Psoas muscle (tissue), 8 donors: Measurements from ENCODE around the gene STRADA. TPM values are rescaled to one million over a fixed set of nuclear protein-coding genes. Genes with fewer than 3 reads are reported as not detected.

ENCODE experiments used
- ATAC-seq, 4 donors: fragments of 200-7000 bp; cut with Tn5 transposase; one replicate each; pipeline ENCODE4 v1.9.1; 2020; ENCODE audit warnings: moderate library complexity in 3 of 4, mild to moderate bottlenecking in 2 of 4
- DNase-seq, 2 donors: peaks; one replicate each; pipeline ENCODE4 v3.0.0-alpha.2; 2020
- H3K27ac ChIP-seq: fragments of 200-600 bp; one replicate; pipeline ENCODE4 v1.8.0; 2022
- H3K27me3 ChIP-seq, 3 donors: fragments of 200-600 bp in 1 of 3; one replicate each; pipeline versions ENCODE4 v1.6.1 to v1.8.0; 2013 to 2022; ENCODE audit warnings: low read length in 2 of 3, mild to moderate bottlenecking in 2 of 3, moderate library complexity in 1 of 3; ENCODE audit not compliant: insufficient read depth in 3 of 3
- H3K36me3 ChIP-seq, 2 donors: fragments of 200-600 bp in 1 of 2; one replicate each; pipeline versions ENCODE4 v1.6.1 to v1.8.0; 2013 to 2022; ENCODE audit warnings: low read depth in 1 of 2, mild to moderate bottlenecking in 1 of 2, moderate library complexity in 1 of 2; ENCODE audit not compliant: insufficient read depth in 1 of 2
- H3K4me1 ChIP-seq: fragments of 200-600 bp; one replicate; pipeline ENCODE4 v1.8.0; 2022
- H3K4me3 ChIP-seq: fragments of 200-600 bp; one replicate; pipeline ENCODE4 v1.8.0; 2022; ENCODE audit warnings: mild to moderate bottlenecking
- H3K9me3 ChIP-seq: fragments of 200-600 bp; one replicate; pipeline ENCODE4 v1.8.0; 2022
- WGBS, 3 donors: extraction: QIAGEN DNeasy Blood & Tissue Kit; methylation state at CpG; one replicate each; pipeline versions ENCODE4 v1.1.6 to v1.1.7; 2013; 5-methylcytosine and 5-hydroxymethylcytosine counted together
- intact Hi-C, 2 donors: fragments of 100-400 bp; cut with DNase I; formaldehyde crosslinking; loops; one replicate each; pipeline versions ENCODE4 v1.11.0 to v1.14.2; 2022
- polyA plus RNA-seq, 3 donors: library from polyadenylated mRNA; stranded (reverse); fragments of 200-250 nt; gene quantifications; one replicate each; pipeline ENCODE4 v1.2.3, GENCODE V29; 2013
- total RNA-seq, 4 donors: library from RNA; stranded (reverse); fragmentation: NEBNext Ultra II Directional in 2 of 4; extraction: Animal tissue kit (Norgen Biotek cat#: 25700) in 2 of 4; gene quantifications; one replicate each; pipeline versions ENCODE4 v1.2.1 to v1.2.4, GENCODE V29; 2021 to 2023
- TF ChIP-seq, protein P1 (sequence below): fragments of 200-600 bp; IDR thresholded peaks from one replicate; pipeline ENCODE4 v1.8.0; 2022; ENCODE audit warnings: antibody characterized with exemption
- donor health status: healthy with polysubstance abuse.
- donor health status: DM: no; HTN: no; CAD: no; lungs with moderate emphysema.
- donor health status: Bipolar disorder and iron deficiency.
- donor health status: healthy.
- donor health status: DM: yes; HTN: yes; CAD: no.
- donor health status: DM: no; HTN: no; CAD: no.
- donor health status: DM: no; HTN: no; CAD: no.
- donor health status: DM: yes; HTN: yes; CAD: no.

STRADA gene
- total and polyA plus RNA-seq, 7 donors = 6.7 to 14.9 (median 9.5) TPM

DNA sequence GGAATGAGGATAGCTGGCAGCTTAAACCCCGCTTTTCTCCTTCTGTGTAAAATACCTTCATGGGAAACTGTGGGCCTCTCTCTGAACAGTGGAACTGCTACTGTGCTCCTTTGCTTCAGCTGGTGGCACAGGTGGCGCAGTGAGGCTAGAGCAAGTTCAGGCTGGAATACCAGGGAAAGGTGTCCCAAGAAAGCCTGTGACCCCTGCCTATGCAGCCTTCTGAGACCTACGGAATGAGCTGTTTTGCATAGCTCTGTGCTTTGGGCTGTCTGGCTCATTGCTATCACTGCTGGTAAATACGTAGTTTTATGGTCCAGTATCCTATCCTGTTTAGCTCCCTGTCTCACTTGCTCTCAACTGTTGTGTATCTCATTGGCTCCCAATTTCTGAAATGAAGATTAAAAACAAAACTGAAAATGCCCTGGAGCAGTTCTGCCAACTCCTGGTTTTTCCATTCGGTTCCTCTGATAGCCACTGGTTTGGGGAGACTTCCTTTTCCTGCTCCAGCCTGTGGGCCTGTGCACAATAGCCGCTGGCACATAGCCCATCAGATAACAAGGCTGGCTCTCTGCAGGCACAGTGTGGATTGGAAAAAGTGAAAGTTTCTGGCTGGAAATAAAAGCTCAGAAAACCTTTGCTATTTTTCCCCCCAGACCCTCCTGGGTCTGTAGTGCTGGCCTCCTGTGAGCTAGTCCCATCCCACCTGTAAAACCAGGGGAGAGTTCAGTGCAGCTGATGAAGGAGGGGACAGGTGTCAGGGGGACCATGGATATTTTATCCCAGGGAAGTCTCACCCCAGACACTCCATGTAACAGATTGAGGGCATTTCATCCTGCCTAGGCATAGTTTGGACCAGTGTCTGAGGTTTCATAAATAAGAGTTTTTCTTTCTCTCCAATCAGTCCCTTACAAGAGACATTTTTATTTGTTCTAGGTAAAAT is 65.7 kb downstream of the STRADA start:
- H3K27me3 ChIP-seq = no peaks in the 10 kb centered on the region
- WGBS, 3 donors = 57 to 71% (median 59%) methylated on average over 6 of the region's 6 CpGs
- H3K4me1 ChIP-seq = peaks cover 24% of the 10 kb centered on the region
- peak overlapping the region; percentile 71 for H3K27ac ChIP-seq
- peak overlapping the region; percentile 22 for H3K4me3 ChIP-seq
- TF ChIP-seq, protein P1, sequence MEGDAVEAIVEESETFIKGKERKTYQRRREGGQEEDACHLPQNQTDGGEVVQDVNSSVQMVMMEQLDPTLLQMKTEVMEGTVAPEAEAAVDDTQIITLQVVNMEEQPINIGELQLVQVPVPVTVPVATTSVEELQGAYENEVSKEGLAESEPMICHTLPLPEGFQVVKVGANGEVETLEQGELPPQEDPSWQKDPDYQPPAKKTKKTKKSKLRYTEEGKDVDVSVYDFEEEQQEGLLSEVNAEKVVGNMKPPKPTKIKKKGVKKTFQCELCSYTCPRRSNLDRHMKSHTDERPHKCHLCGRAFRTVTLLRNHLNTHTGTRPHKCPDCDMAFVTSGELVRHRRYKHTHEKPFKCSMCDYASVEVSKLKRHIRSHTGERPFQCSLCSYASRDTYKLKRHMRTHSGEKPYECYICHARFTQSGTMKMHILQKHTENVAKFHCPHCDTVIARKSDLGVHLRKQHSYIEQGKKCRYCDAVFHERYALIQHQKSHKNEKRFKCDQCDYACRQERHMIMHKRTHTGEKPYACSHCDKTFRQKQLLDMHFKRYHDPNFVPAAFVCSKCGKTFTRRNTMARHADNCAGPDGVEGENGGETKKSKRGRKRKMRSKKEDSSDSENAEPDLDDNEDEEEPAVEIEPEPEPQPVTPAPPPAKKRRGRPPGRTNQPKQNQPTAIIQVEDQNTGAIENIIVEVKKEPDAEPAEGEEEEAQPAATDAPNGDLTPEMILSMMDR = no peak
- no peaks in the 10 kb centered on the region for H3K9me3 ChIP-seq
- intact Hi-C loops = no loop called here
- ATAC-seq (peak in 3 of 4 donors; percentile 62 to 76 (median 64)), DNase-seq (peak; percentile 66 to 72)
- H3K36me3 ChIP-seq = peaks cover 0 to 55% of the 10 kb centered on the region in 2 donors

DNA sequence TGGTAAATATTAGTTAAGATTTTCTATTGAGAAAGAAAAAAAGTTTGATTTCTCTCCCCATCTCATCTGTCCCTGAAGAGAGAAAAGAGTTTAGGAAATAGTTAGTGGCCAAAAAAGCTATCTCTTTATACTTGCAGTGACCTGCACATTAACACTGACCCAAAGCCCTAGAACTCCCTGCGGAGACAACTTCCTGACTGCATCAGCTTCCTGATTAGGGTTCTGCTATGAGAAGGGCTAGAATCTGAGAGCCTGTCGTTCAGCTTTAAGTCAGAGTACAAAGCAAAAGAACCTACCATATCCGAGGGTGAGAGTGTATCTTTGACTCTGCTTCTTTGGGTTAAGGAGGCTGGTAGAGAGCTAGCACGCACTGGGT is 66.4 kb downstream of the STRADA start:
- intact Hi-C loops = no loop called here
- 49 to 54% (median 51%) methylated on average over 4 of the region's 4 CpGs for WGBS, 3 donors
- H3K4me1 ChIP-seq = peaks cover 24% of the 10 kb centered on the region
- peak overlapping the region; percentile 22 for H3K4me3 ChIP-seq
- TF ChIP-seq, protein P1 = no peak
- no peak for DNase-seq
- H3K36me3 ChIP-seq = peaks cover 0 to 60% of the 10 kb centered on the region in 2 donors
- ATAC-seq = peak; percentile 27 to 60 (median 41)
- H3K27ac ChIP-seq = peak overlapping the region; percentile 71
- no peaks in the 10 kb centered on the region for H3K9me3 ChIP-seq
- H3K27me3 ChIP-seq = no peaks in the 10 kb centered on the region

DNA sequence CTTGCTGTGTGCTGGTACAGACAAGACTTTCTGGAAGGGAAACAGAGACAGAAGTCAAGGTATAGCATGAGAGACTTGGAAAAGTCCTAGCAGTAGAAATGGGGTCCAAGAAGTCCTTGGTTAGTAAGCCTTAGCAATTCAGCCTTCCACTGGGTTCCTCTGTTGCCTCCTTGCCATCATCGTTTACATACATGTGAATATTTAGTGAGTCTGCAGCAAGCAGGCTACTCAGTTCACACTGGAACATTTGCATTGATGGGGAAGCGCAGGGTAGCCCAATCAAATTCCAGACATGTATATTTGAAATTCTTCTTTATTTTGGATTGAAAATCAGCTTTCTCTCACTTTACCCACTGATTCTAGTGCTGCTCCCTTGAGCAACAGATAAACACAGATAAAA is 68.7 kb downstream of the STRADA start:
- WGBS, 3 donors = 81 to 97% (median 96%) methylated on average over 2 of the region's 2 CpGs
- intact Hi-C loops = no loop called here
- no peak for ATAC-seq
- H3K36me3 ChIP-seq = peaks cover 0 to 78% of the 10 kb centered on the region in 2 donors
- H3K4me3 ChIP-seq = no peak overlapping the region
- TF ChIP-seq, protein P1 = no peak
- DNase-seq = no peak
- H3K4me1 ChIP-seq = peaks cover 24% of the 10 kb centered on the region
- H3K27ac ChIP-seq = no peak overlapping the region
- H3K27me3 ChIP-seq = no peaks in the 10 kb centered on the region
- H3K9me3 ChIP-seq = no peaks in the 10 kb centered on the region

DNA sequence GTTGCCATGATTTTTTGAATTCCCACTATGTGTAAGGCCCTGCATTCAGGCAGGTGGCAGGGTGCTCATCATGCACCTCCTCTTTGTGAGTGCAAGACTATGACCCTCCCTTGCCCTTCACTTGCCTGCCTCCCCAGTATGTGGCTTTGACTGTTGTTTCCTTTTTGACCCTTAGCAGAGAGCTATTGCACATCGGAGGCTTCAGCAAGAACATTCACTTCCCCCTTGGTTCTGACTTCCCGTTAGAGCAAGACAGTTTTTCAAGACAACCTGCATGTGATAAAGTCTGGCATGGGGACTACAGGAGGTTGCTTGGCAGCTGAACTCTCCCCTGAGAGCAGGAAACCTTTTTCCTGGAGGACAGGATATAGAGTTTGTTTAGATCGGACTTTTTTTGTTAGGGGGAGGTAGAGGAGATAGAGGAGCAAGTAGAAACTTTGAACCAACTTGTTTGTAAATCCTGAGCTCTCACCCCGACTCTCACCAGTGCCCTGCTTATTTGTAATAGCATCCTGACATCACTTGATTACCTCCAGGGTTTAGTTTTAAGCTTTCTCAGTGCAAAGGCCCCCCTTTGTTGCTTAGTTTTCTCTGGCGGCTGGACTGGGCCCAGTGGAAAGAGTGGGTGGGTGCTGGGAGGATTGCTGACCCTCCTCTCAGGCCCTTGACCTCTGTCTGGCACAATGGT is 75.9 kb downstream of the STRADA start:
- H3K9me3 ChIP-seq = no peaks in the 10 kb centered on the region
- H3K36me3 ChIP-seq = peaks cover 2 to 78% of the 10 kb centered on the region in 2 donors
- no peaks in the 10 kb centered on the region for H3K4me1 ChIP-seq
- H3K27ac ChIP-seq = no peak overlapping the region
- 62 to 70% (median 65%) methylated on average over 5 of the region's 5 CpGs for WGBS, 3 donors
- intact Hi-C loops = no loop called here
- no peak overlapping the region for H3K4me3 ChIP-seq
- peak in 3 of 4 donors; percentile 21 to 35 (median 33) for ATAC-seq
- DNase-seq = no peak
- no peaks in the 10 kb centered on the region for H3K27me3 ChIP-seq
- TF ChIP-seq, protein P1 = no peak
